ENCODE results near the gene CARS1.
A peak's percentile ranks its signal among the peaks of the same experiment; 100 is the strongest.

CARS1 gene

GRCh38 chr11:3092603-3093141, 35.4 kb upstream of the CARS1 start:
- no peak overlapping the region for H3K4me3 ChIP-seq (replicated peaks; ENCODE audit: insufficient read depth, low read length)
- H3K27me3 ChIP-seq (ENCODE audit: insufficient read depth, poor library complexity, severe bottlenecking) = no peaks in the 10 kb centered on the region
- TF ChIP-seq GABPA (IDR thresholded peaks at IDR 0.05; ENCODE audit: low read depth) (no peak), CTCF (IDR thresholded peaks at IDR 0.05; ENCODE audit: insufficient read depth, low read length) (no peak), REST (IDR thresholded peaks at IDR 0.05; ENCODE audit: insufficient replicate concordance, low read depth) (no peak), SPI1 (IDR thresholded peaks at IDR 0.05; ENCODE audit: borderline replicate concordance, low read depth) (no peak), POLR2AphosphoS5 (IDR thresholded peaks at IDR 0.05; ENCODE audit: low read depth) (no peak)
- no peak for DNase-seq (ENCODE audit: low read depth in 1 of 2, low spot score in 1 of 2)
- no peak overlapping the region for H3K27ac ChIP-seq (replicated peaks)

GRCh38 chr11:3091846-3092602, 34.8 kb upstream of the CARS1 start:
- Histone ChIP-seq H3K27ac (replicated peaks) (no peak overlapping the region), H3K27me3 (ENCODE audit: insufficient read depth, poor library complexity, severe bottlenecking) (no peaks in the 10 kb centered on the region), H3K4me3 (replicated peaks; ENCODE audit: insufficient read depth, low read length) (no peak overlapping the region)
- peak; percentile 71 to 82 for DNase-seq (ENCODE audit: low read depth in 1 of 2, low spot score in 1 of 2)
- TF ChIP-seq GABPA (IDR thresholded peaks at IDR 0.05; ENCODE audit: low read depth) = no peak
- TF ChIP-seq SPI1 (IDR thresholded peaks at IDR 0.05; ENCODE audit: borderline replicate concordance, low read depth) = peak; percentile 81; the same call in 1 of the 2 replicates
- peak; percentile 51; the same call in 1 of the 2 replicates for TF ChIP-seq POLR2AphosphoS5 (IDR thresholded peaks at IDR 0.05; ENCODE audit: low read depth)
- TF ChIP-seq CTCF (IDR thresholded peaks at IDR 0.05; ENCODE audit: insufficient read depth, low read length) = peak; percentile 96
- TF ChIP-seq REST (IDR thresholded peaks at IDR 0.05; ENCODE audit: insufficient replicate concordance, low read depth) = no peak

- H3K4me3 ChIP-seq (replicated peaks; ENCODE audit: insufficient read depth, low read length) = no peak overlapping the region
- no peaks in the 10 kb centered on the region for H3K27me3 ChIP-seq (ENCODE audit: insufficient read depth, poor library complexity, severe bottlenecking)
- no peak overlapping the region for H3K27ac ChIP-seq (replicated peaks)
- DNase-seq (ENCODE audit: low read depth in 1 of 2, low spot score in 1 of 2) = no peak
- no peak for TF ChIP-seq CTCF (IDR thresholded peaks at IDR 0.05; ENCODE audit: insufficient read depth, low read length)
- TF ChIP-seq POLR2AphosphoS5 (IDR thresholded peaks at IDR 0.05; ENCODE audit: low read depth) = no peak
- TF ChIP-seq GABPA (IDR thresholded peaks at IDR 0.05; ENCODE audit: low read depth) = no peak
- no peak for TF ChIP-seq REST (IDR thresholded peaks at IDR 0.05; ENCODE audit: insufficient replicate concordance, low read depth)
- no peak for TF ChIP-seq SPI1 (IDR thresholded peaks at IDR 0.05; ENCODE audit: borderline replicate concordance, low read depth)
Observed at GRCh38 chr11:3091081-3091845, 34.0 kb upstream of the CARS1 start.

All from HL-60 (cell line).